GM12801 (cell line): ENCODE measurements around the gene BTBD9.

Source experiments
- CTCF ChIP-seq: IDR thresholded peaks from one replicate; pipeline ENCODE4 v1.5.1; 2011; ENCODE audit warnings: control low read depth; ENCODE audit not compliant: insufficient read length; ENCODE audit errors: extremely low read depth

Gene BTBD9

GRCh38 chr6:38337819-38338465 lies 301.8 kb downstream of the BTBD9 start:
- TF ChIP-seq CTCF = no peak

GRCh38 chr6:38336922-38337321 lies 302.8 kb downstream of the BTBD9 start:
- TF ChIP-seq CTCF = no peak

- TF ChIP-seq CTCF = no peak
Measured at GRCh38 chr6:38326837-38327236, 312.9 kb downstream of the BTBD9 start.

GRCh38 chr6:38323216-38323615 lies 316.5 kb downstream of the BTBD9 start:
- TF ChIP-seq CTCF = no peak

- TF ChIP-seq CTCF = no peak
Measured at GRCh38 chr6:38322138-38322537, 317.6 kb downstream of the BTBD9 start.

- TF ChIP-seq CTCF = no peak
Measured at GRCh38 chr6:38320843-38321242, 318.9 kb downstream of the BTBD9 start.

- no peak for TF ChIP-seq CTCF
Measured at GRCh38 chr6:38320358-38320757, 319.4 kb downstream of the BTBD9 start.
